Coronary artery (tissue), 2 donors: ENCODE measurements around the gene WAPL.
"Not testable (repeated sequence)": the region's sequence is repeated elsewhere in the genome, so short reads cannot be mapped to it uniquely, and the experiment has no call there.

Experiments
- DNase-seq: peaks from one replicate; pipeline ENCODE4 v3.0.0-alpha.2; 2017; ENCODE audit warnings: low spot score
- H3K27ac ChIP-seq, 2 donors: fragments of 200-600 bp; sonication (generic); one replicate each; pipeline ENCODE4 v1.5.1; 2016 to 2019
- H3K4me3 ChIP-seq: fragments of 200-600 bp; sonication (generic); 2 replicates; pipeline ENCODE4 v1.5.1; 2016; ENCODE audit warnings: mild to moderate bottlenecking, moderate library complexity
- CTCF ChIP-seq: fragments of 200-600 bp; sonication (generic); IDR thresholded peaks from one replicate; pipeline ENCODE4 v1.5.1; 2019; ENCODE audit warnings: antibody characterized with exemption

The WAPL gene

GRCh38 chr10:86521678-86522509 lies at the start of gene WAPL:
Gene WAPL, minus strand, starts transcription at chr10:86521792. Its CDS starts 3,723 bp downstream, at chr10:86518069.
- Histone ChIP-seq H3K4me3 (peak within 1 kb of the TSS; percentile 98), H3K27ac (peak within 1 kb of the TSS; percentile 95 to 99)
- TF ChIP-seq CTCF: no peak
- peak; percentile 96 for DNase-seq

- Histone ChIP-seq H3K27ac (no peak overlapping the region), H3K4me3 (no peak overlapping the region)
- no peak for TF ChIP-seq CTCF
- DNase-seq: no peak
Measured at GRCh38 chr10:86569335-86569734, 47.7 kb upstream of the WAPL start.

- not testable (repeated sequence) for DNase-seq, H3K27ac ChIP-seq, H3K4me3 ChIP-seq
Measured at GRCh38 chr10:86566518-86566917, 44.9 kb upstream of the WAPL start.

GRCh38 chr10:86563338-86563737 lies 41.7 kb upstream of the WAPL start:
- H3K4me3 ChIP-seq, H3K27ac ChIP-seq, DNase-seq: not testable (repeated sequence)

GRCh38 chr10:86558695-86559094 lies 37.1 kb upstream of the WAPL start:
- H3K4me3 ChIP-seq, DNase-seq: not testable (repeated sequence)

GRCh38 chr10:86556933-86557649 lies 35.5 kb upstream of the WAPL start:
- TF ChIP-seq CTCF: no peak
- H3K4me3 ChIP-seq: no peak overlapping the region
- H3K27ac ChIP-seq: no peak overlapping the region
- DNase-seq: no peak

More at GRCh38 chr10:86558695-86559094, 37.1 kb upstream of the WAPL start:
- H3K27ac ChIP-seq: not testable (repeated sequence)

GRCh38 chr10:86556532-86556931 lies 34.9 kb upstream of the WAPL start:
- Histone ChIP-seq H3K4me3 (no peak overlapping the region), H3K27ac (no peak overlapping the region)
- no peak for DNase-seq
- no peak for TF ChIP-seq CTCF

GRCh38 chr10:86553639-86554038 lies 32.0 kb upstream of the WAPL start:
- no peak for DNase-seq
- no peak overlapping the region for H3K4me3 ChIP-seq
- H3K27ac ChIP-seq: no peak overlapping the region
- no peak for TF ChIP-seq CTCF
